Inferior parietal cortex (tissue), 1 donor: ENCODE results near the gene FNDC8.
A peak's percentile ranks its signal among the peaks of the same experiment; 100 is the strongest.
"Not testable (repeated sequence)": the region's sequence is repeated elsewhere in the genome, so short reads cannot be mapped to it uniquely, and the experiment has no call there.

Experiments used
- DNase-seq: peaks from one replicate; pipeline ENCODE4 v3.0.0-alpha.2; 2016; ENCODE audit errors: extremely low spot score

Gene FNDC8

GRCh38 chr17:35142467-35142796 is 21.0 kb downstream of the FNDC8 start:
- DNase-seq, result no peak

DNA sequence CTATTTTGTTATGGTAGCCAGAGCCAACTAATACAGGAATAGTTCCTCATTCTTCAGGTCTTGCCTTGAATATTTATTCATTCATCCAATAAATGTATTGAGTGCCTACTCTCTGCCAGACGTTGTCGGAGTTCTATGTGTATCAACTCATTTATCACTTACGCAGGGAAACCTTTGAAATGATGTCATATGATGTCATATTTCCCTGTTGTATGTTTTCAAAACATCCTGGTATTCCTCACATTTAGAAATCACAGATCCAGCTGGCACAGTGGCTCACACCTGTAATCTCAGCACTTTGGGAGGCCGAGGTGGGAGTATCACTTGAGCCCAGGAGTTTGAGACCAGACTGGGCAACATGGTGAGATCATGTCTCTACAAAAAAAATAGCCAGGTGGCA is 23.4 kb downstream of the FNDC8 start:
- DNase-seq, result no peak

- no peak for DNase-seq
These were observed 24.9 kb downstream of the FNDC8 start for GRCh38 chr17:35146214-35146833.

DNA sequence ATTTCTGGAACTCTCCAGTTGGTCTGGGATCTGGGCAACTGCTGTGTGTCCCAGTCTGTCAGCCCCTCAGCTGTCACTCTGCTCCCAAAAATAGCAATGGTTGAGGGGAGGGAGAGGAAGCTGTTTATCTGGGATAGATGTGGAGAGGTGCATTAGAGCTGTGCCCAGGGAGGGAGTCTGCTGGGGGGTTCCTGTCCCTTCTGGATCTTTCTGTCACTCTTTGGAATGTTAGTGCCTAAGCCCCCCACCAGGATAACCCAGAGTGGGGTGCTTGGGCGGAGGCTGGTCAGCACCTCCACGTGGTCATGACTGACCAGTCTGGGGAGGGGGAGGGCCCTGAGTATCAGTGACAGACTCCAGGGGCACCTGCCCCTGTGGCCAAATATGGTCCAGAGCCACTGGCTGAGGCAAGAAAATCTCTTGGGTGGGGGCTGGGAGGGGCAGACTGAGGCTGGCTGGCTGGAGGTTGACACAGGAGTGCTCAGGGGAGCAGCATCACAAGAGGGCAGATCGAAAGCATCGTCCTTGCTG is 26.0 kb downstream of the FNDC8 start, which contains the start of gene UNC45B:
Gene UNC45B, plus strand, starts transcription at position 443 of the 531 bp plus-strand sequence. CDS start 447 bp downstream, outside the sequence.
- no peak for DNase-seq

DNA sequence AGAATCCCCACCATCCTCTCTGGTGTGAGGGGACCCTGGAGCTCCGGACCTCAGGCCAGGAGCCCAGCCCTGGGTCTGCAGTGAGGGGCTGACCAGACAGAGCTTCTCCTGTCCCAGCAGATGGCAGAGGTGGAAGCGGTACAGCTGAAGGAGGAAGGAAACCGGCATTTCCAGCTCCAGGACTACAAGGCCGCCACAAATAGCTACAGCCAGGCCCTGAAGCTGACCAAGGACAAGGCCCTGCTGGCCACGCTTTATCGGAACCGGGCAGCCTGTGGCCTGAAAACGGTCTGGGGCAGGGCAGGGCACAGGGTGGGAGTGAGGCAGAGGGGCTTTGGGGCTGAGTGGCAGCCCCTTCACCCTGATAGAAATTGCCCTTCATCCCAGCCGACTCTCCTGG is 26.7 kb downstream of the FNDC8 start:
- DNase-seq, result no peak

DNA sequence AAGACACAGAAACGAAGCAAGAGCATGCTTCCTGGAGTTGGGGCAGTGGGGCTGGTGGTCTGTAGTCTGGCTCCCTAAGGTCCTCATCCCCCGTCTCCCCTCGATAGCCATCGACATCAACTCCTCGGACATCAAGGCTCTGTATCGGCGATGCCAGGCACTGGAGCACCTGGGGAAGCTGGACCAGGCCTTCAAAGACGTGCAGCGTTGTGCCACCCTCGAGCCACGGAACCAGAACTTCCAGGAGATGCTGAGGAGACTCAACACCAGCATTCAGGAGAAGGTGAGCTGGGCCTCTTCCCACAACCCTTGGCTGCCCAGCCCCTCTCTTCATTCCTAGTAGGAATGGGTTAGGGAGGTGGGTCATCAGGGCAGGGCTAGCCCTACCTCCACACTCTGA is 28.5 kb downstream of the FNDC8 start:
- DNase-seq, result no peak

GRCh38 chr17:35151080-35151479 is 29.7 kb downstream of the FNDC8 start:
- not testable (repeated sequence) for DNase-seq

- DNase-seq, result no peak
These were observed 31.2 kb downstream of the FNDC8 start for GRCh38 chr17:35152421-35153140.

DNA sequence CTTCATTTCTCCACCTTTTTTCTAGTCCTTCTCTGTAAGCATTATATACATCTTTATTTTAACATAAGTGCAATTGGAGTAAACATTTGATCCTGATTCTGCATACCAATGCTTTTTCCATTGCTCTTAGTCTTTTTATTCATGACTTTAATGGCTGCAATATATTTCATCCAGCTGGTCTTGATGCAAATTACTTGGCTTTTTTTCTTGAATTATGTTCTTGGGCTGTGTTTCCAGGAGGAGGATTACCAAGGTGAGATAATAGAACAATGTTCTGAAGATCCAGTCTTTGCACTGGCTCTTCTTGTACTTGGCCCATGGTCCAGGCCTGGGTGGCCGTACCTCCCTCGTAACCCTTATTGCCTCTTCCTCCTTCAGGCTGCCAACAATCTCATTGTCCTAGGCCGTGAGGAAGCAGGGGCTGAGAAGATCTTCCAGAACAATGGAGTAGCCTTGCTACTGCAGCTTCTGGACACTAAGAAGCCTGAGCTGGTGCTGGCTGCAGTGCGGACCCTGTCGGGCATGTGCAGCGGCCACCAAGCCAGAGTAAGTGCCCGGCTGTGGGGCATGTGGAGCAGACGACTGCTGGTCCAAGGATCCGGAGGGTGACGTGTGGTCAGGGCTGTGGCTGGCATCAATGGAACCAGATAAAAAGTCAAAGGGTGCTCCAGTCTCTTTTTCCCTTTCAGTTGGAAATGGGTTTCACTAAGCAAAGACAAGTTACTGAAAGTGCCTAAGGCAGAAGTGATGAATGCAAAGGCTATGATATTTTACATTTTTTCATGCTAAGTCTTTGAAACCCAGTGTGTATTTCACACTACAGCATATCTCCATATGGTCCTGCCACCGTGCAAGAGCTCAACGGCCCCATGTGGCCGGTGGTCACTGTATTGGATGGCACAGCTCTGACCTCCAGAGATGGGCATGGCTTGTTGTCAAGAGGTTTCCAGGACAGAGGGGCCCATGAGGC is 33.1 kb downstream of the FNDC8 start:
- no peak for DNase-seq

DNA sequence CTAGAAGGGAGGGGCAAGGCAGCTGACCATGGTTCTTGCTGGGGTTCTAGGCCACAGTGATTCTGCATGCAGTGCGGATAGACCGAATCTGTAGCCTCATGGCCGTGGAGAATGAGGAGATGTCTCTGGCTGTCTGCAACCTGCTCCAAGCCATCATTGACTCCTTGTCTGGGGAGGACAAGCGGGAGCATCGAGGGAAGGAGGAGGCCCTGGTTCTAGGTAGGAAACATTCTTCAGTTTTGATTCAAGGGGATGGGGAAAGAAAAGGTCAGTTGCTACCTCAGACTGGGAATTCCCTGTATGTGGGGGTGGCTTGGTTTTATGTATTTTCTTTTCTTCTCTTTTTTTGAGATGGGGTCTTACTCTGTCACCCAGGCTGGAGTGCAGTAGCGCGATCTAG is 33.8 kb downstream of the FNDC8 start:
- DNase-seq, result no peak

GRCh38 chr17:35159940-35160339 is 38.5 kb downstream of the FNDC8 start:
- no peak for DNase-seq

- DNase-seq, result no peak
These were observed 39.2 kb downstream of the FNDC8 start for GRCh38 chr17:35160354-35161201.

GRCh38 chr17:35161281-35161761 is 39.9 kb downstream of the FNDC8 start:
- DNase-seq, result no peak

- no peak for DNase-seq
These were observed 41.3 kb downstream of the FNDC8 start for GRCh38 chr17:35162755-35163154.

DNA sequence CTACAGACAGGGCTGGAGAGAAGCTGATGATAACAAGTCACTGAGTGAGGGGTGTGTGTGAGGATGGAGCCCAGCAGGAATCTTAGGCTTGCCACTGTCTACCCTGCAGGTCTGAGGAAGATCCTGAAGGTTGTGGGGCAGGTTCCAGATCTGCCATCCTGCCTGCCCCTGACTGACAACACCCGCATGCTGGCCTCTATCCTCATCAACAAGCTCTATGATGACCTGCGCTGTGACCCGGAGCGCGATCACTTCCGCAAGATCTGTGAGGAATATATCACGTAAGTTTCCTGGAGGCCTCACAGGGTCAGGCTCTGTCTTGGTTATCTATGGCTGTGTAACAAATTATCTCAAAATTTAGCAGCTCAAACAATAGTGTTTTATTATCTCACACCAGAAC is 42.5 kb downstream of the FNDC8 start:
- no peak for DNase-seq

- no peak for DNase-seq
These were observed 43.3 kb downstream of the FNDC8 start for GRCh38 chr17:35164716-35165115.

GRCh38 chr17:35166526-35166925 is 45.1 kb downstream of the FNDC8 start:
- DNase-seq, result no peak

- peak; percentile 11 for DNase-seq
These were observed 45.6 kb downstream of the FNDC8 start for GRCh38 chr17:35167046-35167445.

GRCh38 chr17:35167666-35168065 is 46.3 kb downstream of the FNDC8 start:
- DNase-seq, result no peak

DNA sequence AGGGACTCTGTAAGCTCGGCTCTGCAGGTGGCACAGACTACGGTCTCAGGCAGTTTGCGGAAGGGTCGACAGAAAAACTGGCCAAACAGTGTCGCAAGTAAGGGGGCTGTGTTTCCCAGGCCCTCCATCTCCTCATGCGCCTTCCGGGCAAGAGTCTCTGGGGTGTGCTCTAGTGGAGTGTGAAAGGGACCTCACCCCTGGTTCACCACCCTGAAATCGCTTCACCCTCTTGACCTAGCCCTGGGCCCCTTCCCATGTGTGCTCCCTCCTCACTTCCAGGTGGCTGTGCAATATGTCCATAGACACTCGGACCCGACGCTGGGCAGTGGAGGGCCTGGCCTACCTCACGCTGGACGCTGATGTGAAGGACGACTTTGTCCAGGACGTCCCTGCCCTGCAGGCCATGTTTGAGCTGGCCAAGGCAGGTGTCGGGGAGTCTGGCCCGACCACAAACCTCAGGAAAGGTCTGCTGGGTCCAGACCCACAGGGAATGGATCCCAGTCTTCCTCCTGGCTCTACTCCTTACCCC is 48.5 kb downstream of the FNDC8 start:
- DNase-seq, result no peak
